Heart left ventricle (tissue), 16 donors: ENCODE data around the gene DYNC1I1. TPM values are rescaled to one million over a fixed set of nuclear protein-coding genes. Genes with fewer than 3 reads are reported as not detected.

Experiments
- ATAC-seq, 4 donors: fragments of 200-7000 bp; cut with Tn5 transposase; one replicate each; pipeline ENCODE4 v1.9.1; 2020 to 2022; ENCODE audit warnings: moderate library complexity in 4 of 4, mild to moderate bottlenecking in 3 of 4, moderate number of reproducible peaks in 1 of 4
- DNase-seq, 5 donors: peaks; one replicate each; pipeline ENCODE4 v3.0.0-alpha.2; 2020
- H3K27ac ChIP-seq, 12 donors: fragments of 200-600 bp; sonication (generic) in 4 of 12; one replicate each; pipeline versions ENCODE4 v1.5.0 to v1.8.0; 2016 to 2022; ENCODE audit warnings: mild to moderate bottlenecking in 2 of 12
- H3K27me3 ChIP-seq, 9 donors: fragments of 200-600 bp; sonication (generic) in 2 of 9; one replicate each; pipeline versions ENCODE4 v1.5.1 to v1.8.0; 2016 to 2022; ENCODE audit warnings: mild to moderate bottlenecking in 3 of 9
- H3K36me3 ChIP-seq, 9 donors: fragments of 200-600 bp; sonication (generic) in 2 of 9; one replicate each; pipeline versions ENCODE4 v1.5.0 to v1.8.0; 2018 to 2022; ENCODE audit warnings: mild to moderate bottlenecking in 2 of 9
- H3K4me1 ChIP-seq, 12 donors: fragments of 200-600 bp; sonication (generic) in 4 of 12; one replicate each; pipeline versions ENCODE4 v1.5.0 to v1.8.0; 2016 to 2022; ENCODE audit warnings: mild to moderate bottlenecking in 3 of 12
- H3K4me3 ChIP-seq, 12 donors: fragments of 200-600 bp; sonication (generic) in 4 of 12; one replicate each; pipeline versions ENCODE4 v1.5.0 to v1.8.0; 2017 to 2022; ENCODE audit warnings: mild to moderate bottlenecking in 9 of 12, moderate library complexity in 4 of 12
- H3K9me3 ChIP-seq, 12 donors: fragments of 200-600 bp; sonication (generic) in 4 of 12; one replicate each; pipeline versions ENCODE4 v1.5.0 to v1.8.0; 2016 to 2022; ENCODE audit warnings: mild to moderate bottlenecking in 1 of 12
- CTCF ChIP-seq, 12 donors: fragments of 200-600 bp; sonication (generic) in 4 of 12; IDR thresholded peaks; one replicate each; pipeline versions ENCODE4 v1.5.0 to v1.8.0; 2018 to 2022; ENCODE audit warnings: antibody characterized with exemption in 12 of 12, mild to moderate bottlenecking in 5 of 12
- POLR2A ChIP-seq, 2 donors: fragments of 450-650 bp; IDR thresholded peaks; one replicate each; pipeline ENCODE4 v1.6.1; 2017; ENCODE audit warnings: antibody characterized with exemption in 2 of 2, mild to moderate bottlenecking in 2 of 2, moderate library complexity in 2 of 2
- WGBS, 4 donors: extraction: QIAGEN DNeasy Blood & Tissue Kit in 2 of 4; methylation state at CpG; one replicate each; pipeline versions ENCODE4 v1.1.5 to v1.1.7; 2013 to 2018; 5-methylcytosine and 5-hydroxymethylcytosine counted together
- intact Hi-C, 10 donors: fragments of 100-400 bp; cut with DNase I; formaldehyde crosslinking; loops; one replicate each; pipeline versions ENCODE4 v1.11.1 to v1.14.2; 2022
- polyA plus RNA-seq, 2 donors: library from polyadenylated mRNA; stranded (reverse); fragments of 200-250 nt; gene quantifications; one replicate each; pipeline ENCODE4 v1.2.3, GENCODE V29; 2013
- total RNA-seq, 9 donors: library from RNA; depleted of rRNA in 2 of 9; stranded (reverse); fragments of >200 nt in 2 of 9; fragmentation: NEBNext Ultra II Directional in 3 of 9; extraction: Animal tissue kit (Norgen Biotek cat#: 25700) in 3 of 9; gene quantifications; one replicate each; pipeline versions ENCODE4 v1.1.0 to v1.2.4, GENCODE V29; 2016 to 2023
- donor health status: ischemic (EF 13 %, LVEDD 7.1; RV severe dilation, severe dysfunction).
- donor health status: healthy with polysubstance abuse.
- donor health status: DM: no; HTN: yes; CAD: no.
- donor health status: DM: no; HTN: no; CAD: no.
- donor health status: ischemic (EF 25% LVEDD 6.9; RV normal size, moderate dysfunction).
- donor health status: ischemic (EF 25% LVEDD 5.7; RV mildly dilated, moderate dysfunction).
- donor health status: healthy.
- donor health status: DM: yes; HTN: yes; CAD: no.
- donor health status: ischemic (EF 35%, LVEDD 5.7; RV mildly dilated, moderate dysfunction).
- donor health status: nonischemic (EF 11% LVEDD 7.7; RV severe dilation, severe dysfunction).
- donor health status: DM: yes; HTN: yes; CAD: no.
- donor health status: PGD.
- donor health status: ischemic (EF 29% LVEDD 5.4; RV normal size, mild dysfunction).
- donor health status: nonischemic (EF 23%, LVEDD 6.1; RV moderate dilation, normal function).

Gene DYNC1I1
- total and polyA plus RNA-seq, 11 donors: 6.1 to 46.8 (median 30.6) TPM

- DNase-seq: no peak
- 58 to 63% (median 61%) methylated on average over 1 of the region's 1 CpG for WGBS, 4 donors
- H3K27ac ChIP-seq: no peak overlapping the region
- TF ChIP-seq CTCF (IDR thresholded peaks at IDR 0.05) (no peak), POLR2A (IDR thresholded peaks at IDR 0.05) (no peak)
- no peak overlapping the region for H3K4me3 ChIP-seq
- no peak for ATAC-seq
- no peaks in the 10 kb centered on the region for H3K36me3 ChIP-seq
- intact Hi-C loops: no loop called here
- H3K9me3 ChIP-seq: no peaks in the 10 kb centered on the region
- H3K4me1 ChIP-seq: no peaks in the 10 kb centered on the region
- H3K27me3 ChIP-seq: no peaks in the 10 kb centered on the region
Measured at GRCh38 chr7:96093435-96093834, 321.1 kb downstream of the DYNC1I1 start.

GRCh38 chr7:96097835-96098234 is 325.5 kb downstream of the DYNC1I1 start:
- ATAC-seq (no peak), DNase-seq (no peak)
- H3K27ac ChIP-seq: no peak overlapping the region
- no peaks in the 10 kb centered on the region for H3K36me3 ChIP-seq
- no peak overlapping the region for H3K4me3 ChIP-seq
- peaks cover 0 to 9% (median 0%) of the 10 kb centered on the region in 12 donors for H3K9me3 ChIP-seq
- H3K4me1 ChIP-seq: no peaks in the 10 kb centered on the region
- WGBS, 4 donors: 77 to 93% (median 88%) methylated on average over 2 of the region's 2 CpGs
- no peaks in the 10 kb centered on the region for H3K27me3 ChIP-seq
- intact Hi-C loops: no loop called here
- TF ChIP-seq POLR2A (IDR thresholded peaks at IDR 0.05): no peak
- TF ChIP-seq CTCF (IDR thresholded peaks at IDR 0.05): no peak

- ATAC-seq (no peak), DNase-seq (no peak)
- no peaks in the 10 kb centered on the region for H3K27me3 ChIP-seq
- no peaks in the 10 kb centered on the region for H3K4me1 ChIP-seq
- no peak overlapping the region for H3K27ac ChIP-seq
- TF ChIP-seq CTCF (IDR thresholded peaks at IDR 0.05) (no peak), POLR2A (IDR thresholded peaks at IDR 0.05) (no peak)
- WGBS, 4 donors: 52 to 70% (median 61%) methylated on average over 1 of the region's 1 CpG
- H3K9me3 ChIP-seq: peaks cover 0 to 9% (median 0%) of the 10 kb centered on the region in 12 donors
- H3K4me3 ChIP-seq: no peak overlapping the region
- no peaks in the 10 kb centered on the region for H3K36me3 ChIP-seq
- intact Hi-C loops: no loop called here
Measured at GRCh38 chr7:96100737-96101136, 328.4 kb downstream of the DYNC1I1 start.

GRCh38 chr7:96102096-96102811 is 329.9 kb downstream of the DYNC1I1 start:
- Histone ChIP-seq H3K36me3 (no peaks in the 10 kb centered on the region), H3K9me3 (peaks cover 0 to 9% (median 0%) of the 10 kb centered on the region in 12 donors), H3K4me3 (no peak overlapping the region), H3K27me3 (no peaks in the 10 kb centered on the region), H3K27ac (no peak overlapping the region), H3K4me1 (no peaks in the 10 kb centered on the region)
- DNase-seq (no peak), ATAC-seq (no peak)
- intact Hi-C loops: no loop called here
- no peak for TF ChIP-seq POLR2A (IDR thresholded peaks at IDR 0.05)
- TF ChIP-seq CTCF (IDR thresholded peaks at IDR 0.05): no peak
